Bronchial smooth muscle cell (primary cell): ENCODE results near the gene KIAA0930. TPM values are rescaled to one million over a fixed set of nuclear protein-coding genes. Genes with fewer than 3 reads are reported as not detected.

Source experiments
- total RNA-seq: library from RNA; depleted of rRNA; stranded (reverse); fragments of >200 nt; gene quantifications from 2 replicates; pipeline ENCODE4 v1.2.1, GENCODE V29; 2014

The KIAA0930 gene
- total RNA-seq: 26.6 and 57.4 TPM in 2 replicates

GRCh38 chr22:45240810-45241631, at the start of gene KIAA0930:
KIAA0930 (minus strand) TSS chr22:45240894; CDS start chr22:45240703, 191 bp downstream.

DNA sequence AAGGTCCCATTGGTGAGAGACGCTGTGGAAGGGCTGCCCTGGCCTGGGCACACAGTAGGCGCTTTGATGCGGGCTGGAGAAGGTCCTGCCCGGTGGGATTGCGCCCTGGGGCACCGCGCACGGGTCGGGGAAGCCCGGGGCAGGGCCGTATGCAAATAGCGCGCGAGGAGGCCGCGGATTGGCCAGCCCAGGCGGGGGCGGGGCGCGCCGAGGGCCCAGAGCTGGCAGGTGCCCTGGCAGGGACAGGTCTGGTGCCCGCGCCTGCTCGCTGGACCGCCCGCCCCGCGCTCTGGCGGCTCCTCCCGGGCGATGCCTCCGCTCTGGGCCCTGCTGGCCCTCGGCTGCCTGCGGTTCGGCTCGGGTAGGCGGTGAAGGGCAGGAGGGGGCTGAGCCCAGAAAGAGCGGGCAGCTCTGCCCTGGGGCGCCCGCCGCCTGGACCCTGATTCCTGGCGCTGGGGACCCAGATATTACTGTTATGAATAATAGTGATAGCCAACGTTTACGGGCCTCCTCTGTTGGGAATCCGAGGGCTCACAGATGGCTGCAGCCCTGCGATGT, 44.1 kb upstream of the KIAA0930 start, which contains the start of gene UPK3A:
TSS of gene UPK3A (plus strand) at position 245 of the 558 bp plus-strand sequence. CDS start at position 310, 65 bp downstream.

GRCh38 chr22:45163451-45164269, 77.0 kb downstream of the KIAA0930 start, which contains the start of gene NUP50:
NUP50 (plus strand) TSS chr22:45163925; CDS start chr22:45168178, 4,253 bp downstream.

Other genes with a start within 250 kb of the KIAA0930 start
- gene PHF21B, start 230.9 kb downstream of the KIAA0930 start, total RNA-seq: under 0.01 TPM in 1 of 2 replicates, not detected in the other
- gene NUP50, start 77.0 kb downstream of the KIAA0930 start, total RNA-seq: 21.9 and 22.1 TPM in 2 replicates
- gene UPK3A, start 44.1 kb upstream of the KIAA0930 start, total RNA-seq: not detected in 2 replicates
- 28.8 and 55.6 TPM in 2 replicates for gene FAM118A, start 69.0 kb upstream of the KIAA0930 start, total RNA-seq
- gene SMC1B, start 172.7 kb upstream of the KIAA0930 start, total RNA-seq: not detected in 2 replicates
- gene RIBC2, start 172.8 kb upstream of the KIAA0930 start, total RNA-seq: 0.32 TPM in 1 of 2 replicates, not detected in the other